Testis (tissue), 2 donors: ENCODE measurements around the gene IFIT2.

ENCODE experiments used
- POLR2A ChIP-seq: fragments of 450-650 bp; IDR thresholded peaks from one replicate; pipeline ENCODE4 v1.6.1; 2017; ENCODE audit warnings: antibody characterized with exemption, mild to moderate bottlenecking, moderate library complexity
- TF ChIP-seq, protein P1 (sequence below), 3 experiments: fragments of 450-650 bp in 2 of 3; fragments of 200-600 bp in 1 of 3; sonication (generic) in 1 of 3; IDR thresholded peaks; one replicate each; pipeline ENCODE4 v1.5.1; 2016 to 2019; ENCODE audit warnings: antibody characterized with exemption in 3 of 3, mild to moderate bottlenecking in 2 of 3, moderate library complexity in 1 of 3

GRCh38 chr10:89347701-89348457, 46.0 kb downstream of the IFIT2 start:
- TF ChIP-seq, protein P1, sequence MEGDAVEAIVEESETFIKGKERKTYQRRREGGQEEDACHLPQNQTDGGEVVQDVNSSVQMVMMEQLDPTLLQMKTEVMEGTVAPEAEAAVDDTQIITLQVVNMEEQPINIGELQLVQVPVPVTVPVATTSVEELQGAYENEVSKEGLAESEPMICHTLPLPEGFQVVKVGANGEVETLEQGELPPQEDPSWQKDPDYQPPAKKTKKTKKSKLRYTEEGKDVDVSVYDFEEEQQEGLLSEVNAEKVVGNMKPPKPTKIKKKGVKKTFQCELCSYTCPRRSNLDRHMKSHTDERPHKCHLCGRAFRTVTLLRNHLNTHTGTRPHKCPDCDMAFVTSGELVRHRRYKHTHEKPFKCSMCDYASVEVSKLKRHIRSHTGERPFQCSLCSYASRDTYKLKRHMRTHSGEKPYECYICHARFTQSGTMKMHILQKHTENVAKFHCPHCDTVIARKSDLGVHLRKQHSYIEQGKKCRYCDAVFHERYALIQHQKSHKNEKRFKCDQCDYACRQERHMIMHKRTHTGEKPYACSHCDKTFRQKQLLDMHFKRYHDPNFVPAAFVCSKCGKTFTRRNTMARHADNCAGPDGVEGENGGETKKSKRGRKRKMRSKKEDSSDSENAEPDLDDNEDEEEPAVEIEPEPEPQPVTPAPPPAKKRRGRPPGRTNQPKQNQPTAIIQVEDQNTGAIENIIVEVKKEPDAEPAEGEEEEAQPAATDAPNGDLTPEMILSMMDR (IDR thresholded peaks at IDR 0.05): no peak
- no peak for TF ChIP-seq POLR2A
